HL-60/S4 treated with retinoic acid at 250 ng/mL for 4 days and 3 days (cell line): Measurements from ENCODE around the gene LTB4R2.

ENCODE experiments used
- in situ Hi-C: fragments of 300-500 bp; cut with MboI; formaldehyde crosslinking; loops from 2 replicates; pipeline ENCODE4 v1.7.0; 2022; ENCODE audit warnings: low sequenced_read_pairs

The LTB4R2 gene

DNA sequence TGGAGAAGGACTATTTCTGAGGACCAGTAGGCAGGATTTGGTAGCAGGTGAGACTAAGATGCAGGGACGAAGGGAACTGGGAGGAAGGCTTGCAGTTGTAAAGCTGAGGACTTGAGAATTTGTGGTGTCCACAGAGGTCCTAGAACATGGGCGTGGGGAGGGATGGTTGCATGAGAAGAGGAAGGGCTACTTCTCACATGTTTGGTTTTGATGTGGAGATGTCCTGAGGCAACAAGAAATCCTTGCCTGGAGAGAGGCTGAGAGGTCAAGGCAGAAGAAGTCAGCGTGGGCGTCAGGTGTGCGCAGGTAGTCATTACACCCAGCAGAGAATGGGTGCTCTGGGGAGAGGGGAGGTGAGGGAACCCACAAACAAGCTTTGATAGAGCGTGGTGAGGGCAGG lies 32.9 kb upstream of the LTB4R2 start:
- in situ Hi-C loops = no loop called here

DNA sequence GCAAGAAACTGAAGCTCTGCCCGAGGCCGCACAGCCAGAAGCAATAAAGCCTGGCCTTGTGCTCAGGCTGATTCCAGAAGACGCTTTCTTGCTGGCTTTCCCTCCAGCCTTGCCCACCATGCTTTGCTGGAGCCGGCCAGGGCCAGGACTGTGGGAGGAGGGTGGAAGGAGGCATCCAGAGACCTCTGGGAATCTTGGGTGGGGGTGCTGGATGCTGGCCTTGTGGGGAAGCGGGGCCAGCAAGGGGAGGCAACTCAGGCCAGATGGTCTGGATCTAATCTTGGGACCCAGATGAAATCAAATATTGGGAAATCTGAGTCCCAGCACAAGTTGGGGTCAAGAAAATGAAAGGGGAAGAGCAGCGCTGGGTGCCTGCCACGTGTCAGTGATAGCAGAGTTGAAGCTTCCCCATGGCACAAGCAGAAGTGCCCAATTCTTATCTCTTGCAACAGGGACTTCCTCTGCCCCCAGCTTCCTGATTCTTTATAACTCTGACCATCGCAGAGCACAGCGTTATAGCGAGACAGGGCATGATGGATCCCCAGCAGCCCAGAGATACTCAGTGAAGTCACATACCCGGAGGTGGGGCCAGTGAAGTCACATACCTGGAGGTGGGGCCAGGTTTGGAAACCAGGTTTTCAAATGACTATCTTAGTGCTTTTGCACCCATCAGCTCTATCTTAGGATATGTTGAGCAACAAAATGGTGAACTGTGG lies 32.2 kb upstream of the LTB4R2 start:
- in situ Hi-C loops = no loop called here

DNA sequence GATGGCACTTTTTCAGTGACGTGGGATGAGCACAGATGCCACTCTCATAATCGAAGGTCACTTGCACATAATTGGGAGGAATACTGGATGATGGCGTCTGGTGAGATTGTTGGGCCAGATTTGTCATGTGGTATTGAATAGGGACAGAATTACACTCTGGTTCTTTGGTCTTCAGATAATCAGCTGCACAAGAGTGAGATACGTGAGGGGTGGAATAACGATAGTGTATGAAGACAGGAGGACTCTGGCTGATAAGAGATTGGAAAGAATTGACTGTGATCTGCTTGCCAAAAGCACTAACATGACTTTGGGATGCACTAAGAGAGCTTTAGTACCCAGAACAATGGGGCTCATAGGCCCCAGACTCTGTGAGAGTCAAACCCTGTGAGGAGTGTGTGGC lies 31.5 kb upstream of the LTB4R2 start:
- in situ Hi-C loops = no loop called here

DNA sequence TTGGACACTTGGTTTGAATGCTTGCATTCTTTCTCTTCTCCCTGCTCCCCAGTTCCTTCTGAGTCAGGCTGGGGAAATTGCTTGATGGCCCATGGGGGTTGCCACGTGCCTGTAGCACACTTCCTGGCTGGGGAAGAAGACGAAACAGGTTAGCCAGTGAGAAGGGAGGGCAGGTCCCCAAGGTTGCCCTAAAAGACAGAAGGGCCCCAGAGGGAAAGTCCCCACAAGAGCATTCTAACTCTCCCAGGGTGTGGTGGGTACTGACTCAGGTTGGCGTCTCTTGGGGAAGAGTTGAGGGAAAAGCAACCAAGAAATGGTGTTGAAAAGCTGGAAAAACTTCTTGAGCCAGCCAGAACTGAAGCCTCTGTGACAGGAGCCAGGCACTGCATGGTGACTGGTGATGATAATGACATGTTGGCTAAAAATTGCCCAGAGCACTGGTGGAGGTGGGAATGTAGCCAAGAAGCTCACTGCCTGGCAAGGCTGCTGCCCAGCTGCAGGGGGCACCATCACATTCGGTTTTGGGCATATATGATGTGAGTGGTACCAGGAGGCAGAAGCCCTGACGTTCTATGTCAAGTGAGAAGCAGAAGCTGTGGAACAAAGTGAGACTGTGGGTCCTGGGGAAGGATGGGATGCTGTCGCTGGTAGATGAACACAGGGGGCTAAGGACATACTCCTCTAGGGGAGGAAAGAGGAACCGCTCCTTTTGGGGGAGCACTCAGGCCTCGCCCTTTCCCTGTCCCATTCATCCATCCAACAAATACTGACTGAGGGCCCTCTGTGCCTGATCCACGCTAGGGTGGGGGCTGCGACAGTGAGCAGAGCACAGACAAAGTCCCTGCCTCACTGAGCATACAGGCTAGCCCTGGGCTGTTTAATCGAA lies 30.4 kb upstream of the LTB4R2 start:
- in situ Hi-C loops = no loop called here

DNA sequence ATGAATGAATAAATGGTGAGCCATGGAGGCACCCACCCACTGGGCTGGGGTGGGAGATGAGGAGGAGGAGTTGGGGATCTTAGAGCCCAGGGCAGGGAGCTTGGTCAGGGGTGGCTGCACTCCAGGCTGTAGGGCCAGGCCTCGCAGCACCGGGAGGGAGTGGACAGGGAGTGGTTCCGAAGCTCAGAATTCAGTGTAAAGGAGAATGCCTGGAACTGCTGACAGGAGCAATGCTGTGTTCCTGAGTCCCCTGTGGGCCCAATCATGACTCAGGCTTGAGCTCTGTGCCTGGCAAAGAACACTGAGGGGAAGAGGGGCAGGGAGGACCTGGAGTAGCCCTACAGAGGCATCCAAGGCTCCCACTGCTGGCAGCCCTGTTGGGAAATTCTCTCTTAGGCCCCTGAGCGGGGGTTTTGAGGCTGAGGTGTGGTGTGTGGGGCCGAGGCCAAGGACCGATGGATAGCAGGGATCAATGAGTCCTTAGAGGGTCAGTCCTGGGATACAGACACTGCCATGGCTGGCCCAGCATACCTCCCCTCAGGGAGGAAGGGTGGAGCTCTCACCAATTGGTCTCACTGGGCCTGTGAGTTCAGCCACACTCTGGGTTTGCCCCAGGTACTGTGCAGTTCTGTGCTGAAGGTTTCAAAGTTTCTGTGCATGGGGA lies 29.0 kb upstream of the LTB4R2 start:
- in situ Hi-C loops = no loop called here

DNA sequence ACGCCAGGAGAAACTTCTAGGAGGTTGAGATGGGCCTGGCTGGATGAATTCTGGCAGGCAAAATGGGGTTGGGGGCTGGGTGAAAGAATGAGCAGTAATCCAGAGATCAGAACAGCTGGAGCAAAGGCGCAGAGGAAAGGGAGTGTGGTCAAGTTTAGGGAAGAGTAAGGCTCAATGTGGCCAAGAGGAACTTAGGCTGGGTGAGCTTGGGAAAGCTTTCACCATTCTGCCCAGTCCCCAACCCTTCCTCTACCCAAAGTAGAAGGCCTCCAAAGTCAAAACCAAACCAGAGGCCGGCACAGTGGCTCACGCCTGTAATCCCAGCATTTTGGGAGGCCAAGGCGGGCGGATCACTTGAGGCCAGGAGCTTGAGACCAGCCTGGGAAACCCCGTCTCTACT lies 28.3 kb upstream of the LTB4R2 start:
- in situ Hi-C loops = no loop called here

DNA sequence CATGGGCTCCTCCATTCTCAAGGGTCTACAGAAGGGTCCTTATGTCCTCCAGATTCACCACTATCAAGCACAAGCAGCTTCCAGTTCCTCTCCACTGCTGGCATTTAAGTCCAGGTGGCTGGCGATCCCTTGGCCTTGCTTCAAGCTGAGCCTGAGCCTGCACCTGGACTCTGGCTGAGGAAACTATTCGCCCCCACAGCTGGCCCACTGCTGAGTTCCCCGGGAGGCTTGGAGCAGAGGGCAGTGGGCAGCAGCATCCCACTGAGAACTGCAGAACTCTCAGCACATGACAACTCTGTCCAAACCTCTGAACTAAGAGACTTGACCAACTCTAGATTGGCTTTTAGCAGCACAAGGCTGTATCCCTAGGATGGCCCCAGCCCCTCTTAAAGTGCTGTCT lies 27.2 kb upstream of the LTB4R2 start:
- in situ Hi-C loops = no loop called here

DNA sequence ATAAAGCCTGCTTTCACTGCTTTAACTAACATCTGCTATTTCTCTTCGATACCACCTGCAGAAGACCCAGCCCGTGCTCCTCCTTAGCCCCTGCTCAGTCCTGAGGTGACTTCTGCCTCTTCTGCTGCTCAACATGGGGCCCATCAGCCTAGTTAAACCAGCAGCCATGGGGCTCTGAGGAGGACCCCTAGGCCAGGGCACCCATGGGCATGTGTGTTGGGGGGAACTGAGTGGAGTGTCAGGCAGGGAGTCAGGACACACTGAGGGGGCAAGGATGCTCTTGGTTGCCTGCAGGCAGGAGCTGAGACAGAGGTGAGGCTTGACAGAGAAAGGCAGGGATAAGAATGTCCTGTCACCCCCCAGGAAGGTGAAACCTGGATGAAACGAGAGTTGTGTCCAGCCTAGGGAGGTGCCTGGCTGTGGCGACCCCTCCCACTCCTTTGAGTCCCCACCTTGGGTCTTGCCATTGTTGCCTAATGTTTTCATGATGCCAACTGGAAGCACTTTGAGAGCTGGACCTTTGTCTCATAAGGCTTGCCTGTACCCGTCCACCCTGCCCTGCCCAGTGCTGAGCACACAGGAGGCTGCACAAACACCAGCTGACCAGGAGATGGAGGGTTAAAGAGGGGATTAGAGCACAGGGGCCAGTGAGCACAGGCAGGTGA lies 26.0 kb upstream of the LTB4R2 start:
- in situ Hi-C loops = no loop called here

DNA sequence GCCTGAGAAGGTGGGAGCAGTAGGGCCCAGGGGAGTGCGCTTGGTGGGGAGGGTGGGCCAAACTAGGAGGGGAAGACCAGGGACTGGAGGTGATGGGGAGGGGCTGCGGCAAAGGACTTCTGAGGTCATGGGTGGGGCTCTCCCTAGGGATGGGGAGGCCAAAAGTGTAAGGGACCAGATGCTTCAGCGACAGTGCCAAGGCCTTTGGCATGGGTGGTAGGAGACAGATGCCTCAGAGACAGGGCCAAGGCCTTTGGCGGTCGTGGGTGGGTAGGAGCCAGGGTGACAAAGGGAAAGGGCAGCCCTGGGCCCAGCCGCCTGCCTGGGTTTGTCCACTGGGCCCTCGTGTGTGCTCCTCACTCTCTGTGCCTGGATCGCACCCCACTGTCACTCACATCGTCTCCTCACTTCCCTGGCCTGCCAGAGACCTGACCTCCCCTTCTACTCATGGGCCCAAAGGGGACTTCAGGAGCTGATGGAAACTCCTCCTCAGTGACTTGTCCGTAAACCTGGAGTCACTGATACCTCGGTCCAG lies 25.4 kb upstream of the LTB4R2 start:
- in situ Hi-C loops = no loop called here

DNA sequence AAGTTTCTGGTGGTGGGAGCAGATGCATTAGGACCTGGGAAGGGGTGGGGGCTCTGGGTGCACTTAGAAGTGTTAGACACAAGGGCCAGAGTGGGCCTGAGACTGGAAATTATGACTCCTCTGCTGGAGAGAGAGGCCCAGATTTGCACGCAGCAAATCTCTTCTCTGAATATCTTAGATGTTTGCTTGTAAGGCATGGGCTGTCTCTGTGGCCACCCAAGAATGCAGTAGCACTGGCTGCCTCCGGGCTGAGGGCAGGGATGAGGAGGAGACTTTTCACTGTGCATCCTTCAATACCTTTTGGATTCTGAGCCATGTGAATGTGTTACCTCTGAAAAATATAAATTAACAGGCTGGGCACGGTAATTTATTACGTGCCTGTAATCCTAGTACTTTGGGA lies 24.6 kb upstream of the LTB4R2 start:
- in situ Hi-C loops = no loop called here

DNA sequence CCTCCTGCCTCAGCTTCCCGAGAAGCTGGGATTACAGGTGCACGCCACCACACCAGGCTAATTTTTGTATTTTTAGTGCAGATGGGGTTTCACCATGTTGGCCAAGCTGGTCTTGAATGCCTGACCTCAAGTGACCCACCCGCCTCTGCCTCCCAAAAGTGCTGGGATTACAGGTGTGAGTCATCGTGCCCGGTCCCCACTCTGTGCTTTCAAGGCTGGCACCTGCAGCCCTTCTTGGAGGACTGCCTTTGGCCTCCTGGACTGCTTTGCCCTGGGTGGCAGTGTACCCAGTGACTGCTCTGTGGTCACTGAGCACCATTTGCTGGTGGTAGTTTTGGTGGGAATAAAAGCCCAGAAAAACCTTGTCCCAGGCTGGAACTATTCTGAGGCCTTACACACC lies 22.9 kb upstream of the LTB4R2 start:
- in situ Hi-C loops = no loop called here

DNA sequence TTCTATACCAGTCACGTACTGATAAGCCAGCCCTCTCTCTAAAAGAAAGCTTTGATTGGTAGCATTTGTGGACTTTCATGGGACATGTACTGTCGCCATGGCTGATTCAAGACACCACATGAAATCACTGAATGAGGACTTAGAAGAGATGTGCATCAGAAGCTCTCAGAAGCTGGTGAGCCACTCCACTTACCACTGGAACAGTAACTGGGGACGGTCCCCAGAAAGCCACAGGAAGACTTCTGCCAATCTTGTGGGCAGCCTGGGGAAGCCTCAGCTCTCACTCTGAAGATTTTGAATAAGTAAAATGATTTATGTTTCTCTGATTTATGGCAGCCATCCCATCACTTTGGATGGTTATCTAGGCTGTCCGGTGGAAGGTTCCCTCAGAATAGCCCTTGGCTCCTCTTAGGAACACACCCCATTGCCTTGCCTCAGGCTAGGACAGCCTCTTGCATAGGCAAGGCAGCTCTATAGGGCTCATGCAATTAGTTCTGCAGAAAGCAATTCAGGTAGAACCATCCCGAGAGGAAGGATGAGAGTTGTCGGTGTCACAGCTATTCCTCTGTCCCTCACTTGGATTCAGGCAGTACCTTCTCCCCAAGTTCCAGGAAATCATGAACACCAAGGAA lies 20.2 kb upstream of the LTB4R2 start:
- in situ Hi-C loops = no loop called here

DNA sequence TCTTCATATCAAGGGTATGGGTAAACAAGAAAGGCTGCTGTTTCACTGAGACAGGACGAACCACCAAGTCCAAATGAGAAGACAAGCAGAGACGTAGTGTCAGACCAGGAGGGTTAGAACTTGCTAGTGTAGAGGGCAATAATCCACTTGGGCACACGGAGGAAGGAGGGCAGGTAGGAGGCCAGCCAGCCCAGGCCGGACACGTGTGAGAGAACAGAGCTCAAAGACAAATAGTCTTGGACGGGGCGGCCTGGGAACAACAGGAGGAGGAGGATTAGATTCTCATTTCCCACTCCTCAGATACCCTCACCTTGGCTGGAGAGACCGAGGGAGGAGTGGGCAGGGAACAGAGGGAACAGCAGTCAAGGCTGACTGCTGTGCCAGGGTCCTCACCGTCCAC lies 19.2 kb upstream of the LTB4R2 start:
- in situ Hi-C loops = no loop called here

DNA sequence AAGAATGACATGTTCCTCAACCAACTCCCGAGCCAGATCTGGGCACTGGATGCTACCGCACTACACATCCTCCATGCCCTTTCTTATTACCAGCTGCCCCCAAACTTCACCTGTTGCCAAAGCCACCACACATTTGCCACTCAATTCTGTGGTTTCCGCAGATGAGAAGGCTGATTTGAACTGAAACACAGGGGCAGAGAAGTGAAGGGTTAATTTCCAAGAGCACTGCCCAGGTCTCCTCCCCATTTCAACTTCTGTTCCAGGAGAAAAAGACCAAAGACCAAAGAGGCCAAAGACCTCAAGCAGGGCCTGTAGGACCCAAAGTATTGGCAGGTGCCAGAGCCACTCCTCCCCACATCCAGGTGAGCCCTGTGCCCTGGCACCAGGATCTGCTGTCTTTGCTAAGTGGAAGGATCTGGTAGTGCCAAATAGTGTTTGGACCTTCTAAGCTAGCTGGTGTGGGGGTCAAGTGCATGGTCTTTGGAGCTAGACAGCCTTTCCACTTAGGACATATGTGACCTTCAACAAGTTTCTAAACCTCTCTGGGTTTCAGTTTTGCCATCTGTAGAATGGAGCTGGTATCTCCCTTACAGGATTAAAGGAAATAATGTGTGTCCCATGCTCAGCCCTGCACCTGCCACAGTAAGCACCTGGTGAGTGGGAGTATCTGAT lies 18.4 kb upstream of the LTB4R2 start:
- in situ Hi-C loops = no loop called here

DNA sequence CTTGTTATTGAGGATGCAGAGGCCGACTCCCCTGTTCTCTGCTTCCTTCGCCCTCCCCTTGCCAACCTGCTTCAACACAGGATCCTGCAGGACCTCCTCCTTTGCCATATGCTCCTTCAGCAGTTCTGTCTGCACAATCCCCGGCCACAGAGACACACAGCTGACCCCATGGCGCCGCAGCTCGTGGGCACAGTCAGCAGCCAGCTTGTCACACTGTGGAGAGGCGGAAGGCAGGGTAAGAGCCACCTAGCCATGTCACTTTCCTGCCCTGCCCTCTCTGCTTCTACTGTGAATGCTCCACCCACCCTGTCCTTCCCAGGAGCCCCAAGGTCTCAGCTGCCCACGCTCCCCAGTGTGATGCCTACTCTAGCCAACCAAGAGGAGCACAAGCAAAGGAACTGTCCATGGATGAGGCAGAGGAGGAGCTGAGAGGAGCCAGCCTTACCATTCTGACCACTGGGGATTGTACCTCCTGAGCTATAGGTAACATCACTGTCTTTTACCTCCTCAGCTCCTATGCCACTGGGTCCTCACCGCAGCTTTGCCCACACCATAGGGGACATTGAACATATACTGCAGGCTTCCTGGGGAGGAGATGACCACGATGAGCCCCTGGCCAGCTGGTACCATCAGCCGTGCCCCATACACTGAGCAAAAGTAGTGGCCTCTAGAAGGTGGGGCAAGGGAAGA lies 17.7 kb upstream of the LTB4R2 start:
- in situ Hi-C loops = no loop called here

DNA sequence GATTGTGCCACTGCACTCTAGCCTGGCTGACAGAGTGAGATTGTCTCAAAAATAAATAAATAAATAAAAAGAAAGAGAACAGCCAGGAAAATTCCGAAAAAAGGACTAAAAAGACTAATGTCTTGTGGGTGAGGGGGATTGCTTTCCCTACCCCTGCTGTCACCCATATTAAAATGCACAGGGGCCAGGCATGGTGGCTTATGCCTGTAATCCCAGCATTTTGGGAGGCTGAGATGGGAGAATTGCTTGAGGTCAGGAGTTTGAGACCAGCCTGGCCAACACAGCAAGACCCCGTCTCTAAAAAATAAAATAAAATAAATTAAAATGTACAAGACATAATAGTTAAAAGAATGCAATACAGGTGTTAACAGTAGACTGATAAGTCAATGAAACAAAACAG lies 16.4 kb upstream of the LTB4R2 start:
- in situ Hi-C loops = no loop called here

DNA sequence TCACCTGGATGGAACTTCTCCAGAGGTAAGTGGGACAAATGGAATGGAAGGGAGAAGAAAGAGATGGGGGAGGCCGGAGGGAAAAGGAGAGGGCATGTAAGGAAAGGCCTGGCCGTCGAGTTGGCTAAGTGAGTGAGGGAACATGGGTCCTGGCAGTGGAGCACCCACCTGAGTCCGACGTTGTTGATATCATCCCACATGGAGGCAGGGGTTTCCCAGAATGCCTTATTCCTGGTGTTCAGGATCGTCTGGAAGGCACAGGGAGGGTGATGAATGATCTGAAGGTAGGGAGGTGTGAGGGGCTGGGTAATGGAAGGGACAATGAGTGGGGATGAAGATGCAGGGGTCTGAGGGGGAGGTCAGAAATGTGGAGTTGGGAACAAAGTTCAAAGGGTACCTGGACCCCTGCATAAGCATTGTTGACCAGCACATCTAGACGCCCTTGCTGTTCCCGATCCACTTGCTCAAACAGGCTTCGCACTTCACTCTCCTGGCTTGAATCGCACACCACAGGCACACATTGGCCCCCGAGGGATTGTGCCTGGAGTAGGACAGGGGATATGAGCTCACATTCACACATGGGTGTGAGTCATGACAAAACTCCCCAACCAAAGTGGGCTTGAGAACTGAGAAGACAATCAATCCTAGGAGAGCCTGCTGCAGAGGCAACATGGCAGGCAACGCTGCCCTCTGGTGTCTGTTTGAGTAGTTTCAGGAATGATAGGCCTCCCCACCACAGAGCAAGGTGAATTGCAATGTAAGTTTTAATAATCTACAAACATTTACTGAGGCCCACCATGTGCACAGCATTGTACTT lies 13.4 kb upstream of the LTB4R2 start:
- in situ Hi-C loops = loop anchor here (5.0 kb wide), 1 partner anchor 54 kb away; the partner anchor contains the start of gene TINF2

DNA sequence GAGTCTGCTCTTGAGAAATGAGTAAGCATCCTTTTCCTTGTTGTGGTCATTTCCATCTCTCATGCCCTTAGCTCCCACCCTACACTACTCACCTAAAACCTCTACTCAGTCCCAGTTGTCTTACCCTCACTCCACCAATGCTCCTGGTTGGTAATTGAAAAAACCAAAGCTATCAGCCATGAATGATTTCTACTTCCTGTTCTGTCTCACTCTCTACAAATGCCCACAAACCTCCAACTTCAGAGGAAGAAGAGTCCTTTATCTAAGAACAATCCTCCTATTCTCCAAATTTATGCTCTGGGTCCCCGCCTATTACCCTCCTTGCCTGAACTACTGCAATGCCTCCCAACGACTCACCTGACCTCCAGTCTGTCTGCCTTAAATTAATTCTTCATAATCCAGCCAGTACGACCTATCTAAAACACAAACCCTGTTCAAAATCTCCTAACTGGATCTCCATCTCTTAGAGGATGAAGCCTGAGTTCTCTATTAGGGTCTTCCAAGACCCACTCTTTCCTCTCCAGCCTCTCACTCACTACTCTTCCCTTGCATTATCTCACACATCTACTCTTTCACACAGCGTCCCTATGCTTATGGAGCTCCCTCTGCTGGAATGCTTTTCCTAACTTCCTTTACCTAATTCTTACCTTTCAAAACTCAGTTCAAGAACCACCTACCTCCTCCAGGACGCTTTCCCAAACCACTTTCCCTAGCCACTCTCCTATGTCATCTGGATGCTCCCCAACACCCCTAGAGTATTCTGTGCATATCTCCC lies 12.6 kb upstream of the LTB4R2 start:
- in situ Hi-C loops = loop anchor here (5.0 kb wide), 1 partner anchor 55 kb away; the partner anchor contains the start of gene TINF2
